ENCODE results near the gene CALD1. TPM values are rescaled to one million over a fixed set of nuclear protein-coding genes. Genes with fewer than 3 reads are reported as not detected.

CALD1 gene
- total and polyA plus RNA-seq, 10 donors: 42.4 to 333 (median 212) TPM

GRCh38 chr7:134995239-134996096 lies 216.0 kb downstream of the CALD1 start:
- no peaks in the 10 kb centered on the region for H3K9me3 ChIP-seq
- no peaks in the 10 kb centered on the region for H3K27me3 ChIP-seq (replicated peaks in 1 of 7)
- DNase-seq: no peak
- TF ChIP-seq POLR2AphosphoS5 (IDR thresholded peaks at IDR 0.05) (no peak), POLR2A (IDR thresholded peaks at IDR 0.05) (no peak), CTCF (IDR thresholded peaks at IDR 0.05 in 8 of 11, conservative IDR thresholded peaks at IDR 0.05 in 3 of 11) (no peak)
- 50 to 68% (median 65%) methylated on average over 6 of the region's 6 CpGs for WGBS, 5 donors
- peaks cover 2 to 56% (median 14%) of the 10 kb centered on the region in 6 donors for H3K36me3 ChIP-seq
- H3K4me1 ChIP-seq: peaks cover 3 to 51% (median 24%) of the 10 kb centered on the region in 6 donors
- peak overlapping the region; percentile 23 to 59 (median 41) for H3K27ac ChIP-seq
- intact Hi-C loops (cut with DNase I; ENCODE audit: low total_unique reads): loop anchor here (10.0 kb wide), 1 partner anchor 149 kb away; the partner anchor contains the start of gene TMEM140
- H3K4me3 ChIP-seq: no peak overlapping the region

- no peak for DNase-seq
Measured at GRCh38 chr7:134996097-134996550, 216.7 kb downstream of the CALD1 start.

GRCh38 chr7:134997214-134997885 lies 217.9 kb downstream of the CALD1 start:
- peaks cover 1 to 35% (median 10%) of the 10 kb centered on the region in 6 donors for H3K4me1 ChIP-seq
- H3K27ac ChIP-seq: no peak overlapping the region
- DNase-seq: no peak
- H3K36me3 ChIP-seq: peaks cover 2 to 56% (median 14%) of the 10 kb centered on the region in 6 donors
- no peak overlapping the region for H3K4me3 ChIP-seq
- TF ChIP-seq POLR2AphosphoS5 (IDR thresholded peaks at IDR 0.05) (no peak), CTCF (IDR thresholded peaks at IDR 0.05 in 8 of 11, conservative IDR thresholded peaks at IDR 0.05 in 3 of 11) (no peak), POLR2A (IDR thresholded peaks at IDR 0.05) (no peak)
- WGBS, 5 donors: 92 to 97% (median 95%) methylated on average over 3 of the region's 3 CpGs
- intact Hi-C loops (cut with DNase I; ENCODE audit: low total_unique reads): loop anchor here (10.0 kb wide), 1 partner anchor 147 kb away; the partner anchor contains the start of gene TMEM140
- H3K27me3 ChIP-seq (replicated peaks in 1 of 7): no peaks in the 10 kb centered on the region
- H3K9me3 ChIP-seq: peaks cover 0 to 4% (median 0%) of the 10 kb centered on the region in 8 donors

More at GRCh38 chr7:134996097-134996550, 216.7 kb downstream of the CALD1 start:
- H3K36me3 ChIP-seq: peaks cover 2 to 56% (median 14%) of the 10 kb centered on the region in 6 donors
- H3K9me3 ChIP-seq: no peaks in the 10 kb centered on the region
- TF ChIP-seq CTCF (IDR thresholded peaks at IDR 0.05 in 8 of 11, conservative IDR thresholded peaks at IDR 0.05 in 3 of 11) (no peak), POLR2AphosphoS5 (IDR thresholded peaks at IDR 0.05) (no peak), POLR2A (IDR thresholded peaks at IDR 0.05) (no peak)
- intact Hi-C loops (cut with DNase I; ENCODE audit: low total_unique reads): loop anchor here (10.0 kb wide), 1 partner anchor 149 kb away; the partner anchor contains the start of gene TMEM140
- H3K4me1 ChIP-seq: peaks cover 3 to 47% (median 21%) of the 10 kb centered on the region in 6 donors
- no peaks in the 10 kb centered on the region for H3K27me3 ChIP-seq (replicated peaks in 1 of 7)
- H3K27ac ChIP-seq: peak overlapping the region in 6 of 8 donors; percentile 33 to 59 (median 41)
- H3K4me3 ChIP-seq: no peak overlapping the region
- WGBS, 5 donors: 62 to 77% (median 65%) methylated on average over 2 of the region's 2 CpGs

Measured in spleen (tissue), 11 donors.